SK-N-SH treated with all-trans-retinoic acid at 6 μM for 48 hours (cell line): ENCODE results near the gene L1CAM.

ENCODE experiments used
- BACH2 ChIP-seq: fragments of 250-450 bp; sonication (Bioruptor Pico); IDR thresholded peaks from 2 replicates; pipeline ENCODE4 v1.9.0; 2021; ENCODE audit warnings: mild to moderate bottlenecking, borderline replicate concordance
- OSR1 ChIP-seq: fragments of 250-450 bp; sonication (Bioruptor Pico); IDR thresholded peaks from 2 replicates; pipeline ENCODE4 v1.8.0; 2022; ENCODE audit warnings: moderate library complexity, mild to moderate bottlenecking, inconsistent platforms
- RARB ChIP-seq: fragments of 250-450 bp; sonication (Bioruptor Pico); IDR thresholded peaks from 2 replicates; pipeline ENCODE4 v1.8.0; 2021; ENCODE audit warnings: mild to moderate bottlenecking, moderate library complexity

DNA sequence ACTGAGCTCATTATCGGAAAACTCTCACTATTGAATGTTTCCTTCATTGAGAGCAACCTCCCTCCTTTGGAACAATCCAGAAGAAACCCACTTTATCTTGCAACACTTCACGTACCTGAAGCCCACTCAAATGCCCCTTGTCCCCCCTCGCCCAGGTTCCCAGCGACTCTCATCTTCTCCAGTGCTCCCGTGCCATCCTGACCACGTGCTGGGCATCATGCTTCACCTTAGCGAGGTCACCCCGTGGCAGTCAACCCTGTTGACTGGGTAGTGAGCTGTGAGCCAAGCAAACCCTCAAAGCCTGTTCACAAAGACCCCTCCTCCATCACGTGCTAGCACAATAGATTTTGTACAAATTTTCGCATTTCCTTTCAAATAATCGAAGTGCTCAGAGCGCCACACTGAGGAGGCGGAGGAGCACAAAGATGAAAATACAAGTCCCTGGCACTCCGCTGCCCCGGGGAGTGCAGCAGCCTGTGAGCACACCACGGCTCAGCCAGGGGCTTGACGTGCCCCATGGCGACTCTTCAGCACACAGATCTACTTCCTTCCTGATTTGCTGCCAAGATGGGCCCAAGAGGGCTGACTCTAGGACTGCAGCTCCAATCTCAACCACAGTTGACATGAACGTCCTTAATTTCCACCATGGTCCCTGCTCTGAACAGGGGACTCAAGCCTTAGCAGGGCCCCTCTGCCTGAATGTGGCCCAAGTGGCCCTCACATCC, 71.2 kb downstream of the L1CAM start:
- TF ChIP-seq RARB (CRISPR knock-in tag): no peak
- no peak for TF ChIP-seq OSR1 (CRISPR knock-in tag)
- no peak for TF ChIP-seq BACH2
